GM10266 (cell line): ENCODE measurements around the gene SPTBN5.

Experiments
- DNase-seq: peaks from one replicate; pipeline ENCODE4 v3.0.0; 2012; ENCODE audit errors: extremely low spot score
- CTCF ChIP-seq: IDR thresholded peaks from 2 replicates; pipeline ENCODE4 v1.5.1; 2012; ENCODE audit warnings: mild to moderate bottlenecking, low read depth; ENCODE audit not compliant: control insufficient read depth, insufficient read depth; ENCODE audit errors: missing control alignments

SPTBN5 gene

GRCh38 chr15:41904541-41905005 lies 10.7 kb upstream of the SPTBN5 start:
- TF ChIP-seq CTCF: peak; percentile 86
- peak; percentile 83 for DNase-seq

- no peak for TF ChIP-seq CTCF
- no peak for DNase-seq
Observed at GRCh38 chr15:41903782-41904181, 9.9 kb upstream of the SPTBN5 start.

GRCh38 chr15:41901431-41901830 lies 7.6 kb upstream of the SPTBN5 start:
- no peak for TF ChIP-seq CTCF
- no peak for DNase-seq

- no peak for TF ChIP-seq CTCF
- DNase-seq: no peak
Observed at GRCh38 chr15:41900526-41901380, 6.9 kb upstream of the SPTBN5 start.

- no peak for DNase-seq
Observed at GRCh38 chr15:41899854-41900442, 6.1 kb upstream of the SPTBN5 start.

GRCh38 chr15:41897363-41897799 lies 3.5 kb upstream of the SPTBN5 start:
- no peak for TF ChIP-seq CTCF
- DNase-seq: no peak

More at GRCh38 chr15:41899854-41900442, 6.1 kb upstream of the SPTBN5 start:
- no peak for TF ChIP-seq CTCF

- peak; percentile 13 for DNase-seq
Observed at GRCh38 chr15:41896566-41896965, 2.7 kb upstream of the SPTBN5 start.

More at GRCh38 chr15:41896566-41896965, 2.7 kb upstream of the SPTBN5 start:
- no peak for TF ChIP-seq CTCF
